SK-N-SH (cell line): ENCODE measurements around the gene CLN5.

ENCODE experiments used
- FOXJ3 ChIP-seq: sonication (generic); formaldehyde crosslinking; IDR thresholded peaks from 2 replicates; pipeline ENCODE4 v1.5.1; 2020; ENCODE audit warnings: mild to moderate bottlenecking, missing genetic modification reagents
- POLR2AphosphoS5 ChIP-seq: IDR thresholded peaks from 2 replicates; pipeline ENCODE4 v1.6.1; 2012; ENCODE audit warnings: low read depth, low read length
- YY1 ChIP-seq: IDR thresholded peaks from 2 replicates; pipeline ENCODE4 v1.4.0; 2012; ENCODE audit warnings: low read depth, mild to moderate bottlenecking
- TF ChIP-seq, protein P1 (sequence below): fragments of 200-600 bp; sonication (generic); IDR thresholded peaks from 2 replicates; pipeline ENCODE4 v1.6.1; 2017; ENCODE audit warnings: antibody characterized with exemption, mild to moderate bottlenecking, moderate library complexity
- TF ChIP-seq, protein P2 (sequence below): IDR thresholded peaks from 2 replicates; pipeline ENCODE4 v1.4.0; 2012; ENCODE audit warnings: low read depth
- TF ChIP-seq, protein P3 (sequence below): IDR thresholded peaks from 2 replicates; pipeline ENCODE4 v1.6.1; 2012; ENCODE audit warnings: mild to moderate bottlenecking, low read depth, low read length, moderate library complexity
- TF ChIP-seq, protein P4 (sequence below): IDR thresholded peaks from 2 replicates; pipeline ENCODE4 v1.4.0; 2012; ENCODE audit warnings: low read depth, borderline replicate concordance

DNA sequence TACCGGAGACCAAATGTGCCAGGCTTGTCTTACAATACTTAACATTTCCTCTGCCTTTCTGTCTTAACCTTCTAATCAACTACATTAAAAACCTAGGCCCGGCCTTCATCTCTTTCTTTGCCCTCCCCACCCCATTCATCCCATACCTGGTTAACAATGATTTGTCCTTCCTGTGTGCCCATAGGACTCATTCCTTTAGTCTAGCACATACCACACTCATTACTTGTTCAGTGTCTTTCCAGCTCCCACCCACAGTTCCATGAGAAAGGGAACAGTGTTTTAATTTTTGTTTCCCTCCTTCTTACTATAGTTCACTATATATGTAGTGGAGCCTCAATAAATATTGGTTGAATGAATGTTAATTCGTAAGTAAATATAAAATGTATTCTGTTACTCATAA is 2.4 kb downstream of the CLN5 start:
- TF ChIP-seq, protein P1, sequence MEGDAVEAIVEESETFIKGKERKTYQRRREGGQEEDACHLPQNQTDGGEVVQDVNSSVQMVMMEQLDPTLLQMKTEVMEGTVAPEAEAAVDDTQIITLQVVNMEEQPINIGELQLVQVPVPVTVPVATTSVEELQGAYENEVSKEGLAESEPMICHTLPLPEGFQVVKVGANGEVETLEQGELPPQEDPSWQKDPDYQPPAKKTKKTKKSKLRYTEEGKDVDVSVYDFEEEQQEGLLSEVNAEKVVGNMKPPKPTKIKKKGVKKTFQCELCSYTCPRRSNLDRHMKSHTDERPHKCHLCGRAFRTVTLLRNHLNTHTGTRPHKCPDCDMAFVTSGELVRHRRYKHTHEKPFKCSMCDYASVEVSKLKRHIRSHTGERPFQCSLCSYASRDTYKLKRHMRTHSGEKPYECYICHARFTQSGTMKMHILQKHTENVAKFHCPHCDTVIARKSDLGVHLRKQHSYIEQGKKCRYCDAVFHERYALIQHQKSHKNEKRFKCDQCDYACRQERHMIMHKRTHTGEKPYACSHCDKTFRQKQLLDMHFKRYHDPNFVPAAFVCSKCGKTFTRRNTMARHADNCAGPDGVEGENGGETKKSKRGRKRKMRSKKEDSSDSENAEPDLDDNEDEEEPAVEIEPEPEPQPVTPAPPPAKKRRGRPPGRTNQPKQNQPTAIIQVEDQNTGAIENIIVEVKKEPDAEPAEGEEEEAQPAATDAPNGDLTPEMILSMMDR: no peak
- TF ChIP-seq FOXJ3 (CRISPR knock-in tag) (no peak), POLR2AphosphoS5 (no peak), YY1 (no peak)
- TF ChIP-seq, protein P2, sequence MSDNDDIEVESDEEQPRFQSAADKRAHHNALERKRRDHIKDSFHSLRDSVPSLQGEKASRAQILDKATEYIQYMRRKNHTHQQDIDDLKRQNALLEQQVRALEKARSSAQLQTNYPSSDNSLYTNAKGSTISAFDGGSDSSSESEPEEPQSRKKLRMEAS: no peak
- TF ChIP-seq, protein P3, sequence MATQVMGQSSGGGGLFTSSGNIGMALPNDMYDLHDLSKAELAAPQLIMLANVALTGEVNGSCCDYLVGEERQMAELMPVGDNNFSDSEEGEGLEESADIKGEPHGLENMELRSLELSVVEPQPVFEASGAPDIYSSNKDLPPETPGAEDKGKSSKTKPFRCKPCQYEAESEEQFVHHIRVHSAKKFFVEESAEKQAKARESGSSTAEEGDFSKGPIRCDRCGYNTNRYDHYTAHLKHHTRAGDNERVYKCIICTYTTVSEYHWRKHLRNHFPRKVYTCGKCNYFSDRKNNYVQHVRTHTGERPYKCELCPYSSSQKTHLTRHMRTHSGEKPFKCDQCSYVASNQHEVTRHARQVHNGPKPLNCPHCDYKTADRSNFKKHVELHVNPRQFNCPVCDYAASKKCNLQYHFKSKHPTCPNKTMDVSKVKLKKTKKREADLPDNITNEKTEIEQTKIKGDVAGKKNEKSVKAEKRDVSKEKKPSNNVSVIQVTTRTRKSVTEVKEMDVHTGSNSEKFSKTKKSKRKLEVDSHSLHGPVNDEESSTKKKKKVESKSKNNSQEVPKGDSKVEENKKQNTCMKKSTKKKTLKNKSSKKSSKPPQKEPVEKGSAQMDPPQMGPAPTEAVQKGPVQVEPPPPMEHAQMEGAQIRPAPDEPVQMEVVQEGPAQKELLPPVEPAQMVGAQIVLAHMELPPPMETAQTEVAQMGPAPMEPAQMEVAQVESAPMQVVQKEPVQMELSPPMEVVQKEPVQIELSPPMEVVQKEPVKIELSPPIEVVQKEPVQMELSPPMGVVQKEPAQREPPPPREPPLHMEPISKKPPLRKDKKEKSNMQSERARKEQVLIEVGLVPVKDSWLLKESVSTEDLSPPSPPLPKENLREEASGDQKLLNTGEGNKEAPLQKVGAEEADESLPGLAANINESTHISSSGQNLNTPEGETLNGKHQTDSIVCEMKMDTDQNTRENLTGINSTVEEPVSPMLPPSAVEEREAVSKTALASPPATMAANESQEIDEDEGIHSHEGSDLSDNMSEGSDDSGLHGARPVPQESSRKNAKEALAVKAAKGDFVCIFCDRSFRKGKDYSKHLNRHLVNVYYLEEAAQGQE: no peak
- TF ChIP-seq, protein P4, sequence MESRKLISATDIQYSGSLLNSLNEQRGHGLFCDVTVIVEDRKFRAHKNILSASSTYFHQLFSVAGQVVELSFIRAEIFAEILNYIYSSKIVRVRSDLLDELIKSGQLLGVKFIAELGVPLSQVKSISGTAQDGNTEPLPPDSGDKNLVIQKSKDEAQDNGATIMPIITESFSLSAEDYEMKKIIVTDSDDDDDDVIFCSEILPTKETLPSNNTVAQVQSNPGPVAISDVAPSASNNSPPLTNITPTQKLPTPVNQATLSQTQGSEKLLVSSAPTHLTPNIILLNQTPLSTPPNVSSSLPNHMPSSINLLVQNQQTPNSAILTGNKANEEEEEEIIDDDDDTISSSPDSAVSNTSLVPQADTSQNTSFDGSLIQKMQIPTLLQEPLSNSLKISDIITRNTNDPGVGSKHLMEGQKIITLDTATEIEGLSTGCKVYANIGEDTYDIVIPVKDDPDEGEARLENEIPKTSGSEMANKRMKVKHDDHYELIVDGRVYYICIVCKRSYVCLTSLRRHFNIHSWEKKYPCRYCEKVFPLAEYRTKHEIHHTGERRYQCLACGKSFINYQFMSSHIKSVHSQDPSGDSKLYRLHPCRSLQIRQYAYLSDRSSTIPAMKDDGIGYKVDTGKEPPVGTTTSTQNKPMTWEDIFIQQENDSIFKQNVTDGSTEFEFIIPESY: no peak
